GM12873 (cell line): ENCODE results near the gene BCAS1.

Experiments used
- TF ChIP-seq, protein P1 (sequence below): IDR thresholded peaks from 2 replicates; pipeline ENCODE4 v1.5.1; 2012; ENCODE audit warnings: low read depth, mild to moderate bottlenecking, moderate library complexity, low read length, control low read depth; ENCODE audit not compliant: insufficient read depth; ENCODE audit errors: missing control alignments

The BCAS1 gene

DNA sequence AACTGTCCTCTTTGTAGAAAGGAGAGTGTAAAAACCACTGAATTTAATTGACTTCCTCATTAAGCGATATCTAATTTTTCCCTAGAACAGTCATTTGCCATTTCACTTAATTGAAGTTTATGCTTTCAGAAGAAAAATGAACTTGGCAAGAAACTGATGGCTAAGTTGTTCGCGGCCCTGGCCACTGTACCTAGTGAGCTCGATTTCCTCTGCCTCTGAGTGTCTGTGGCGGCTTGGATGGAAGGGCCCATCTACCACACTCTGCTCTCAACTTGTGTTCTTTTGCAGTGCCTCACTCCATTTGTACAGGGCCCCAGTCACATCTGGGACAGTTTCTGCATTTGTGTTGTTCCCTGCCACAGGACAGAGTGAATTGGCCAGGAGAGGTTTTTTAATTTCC is 102.9 kb downstream of the BCAS1 start:
- TF ChIP-seq, protein P1, sequence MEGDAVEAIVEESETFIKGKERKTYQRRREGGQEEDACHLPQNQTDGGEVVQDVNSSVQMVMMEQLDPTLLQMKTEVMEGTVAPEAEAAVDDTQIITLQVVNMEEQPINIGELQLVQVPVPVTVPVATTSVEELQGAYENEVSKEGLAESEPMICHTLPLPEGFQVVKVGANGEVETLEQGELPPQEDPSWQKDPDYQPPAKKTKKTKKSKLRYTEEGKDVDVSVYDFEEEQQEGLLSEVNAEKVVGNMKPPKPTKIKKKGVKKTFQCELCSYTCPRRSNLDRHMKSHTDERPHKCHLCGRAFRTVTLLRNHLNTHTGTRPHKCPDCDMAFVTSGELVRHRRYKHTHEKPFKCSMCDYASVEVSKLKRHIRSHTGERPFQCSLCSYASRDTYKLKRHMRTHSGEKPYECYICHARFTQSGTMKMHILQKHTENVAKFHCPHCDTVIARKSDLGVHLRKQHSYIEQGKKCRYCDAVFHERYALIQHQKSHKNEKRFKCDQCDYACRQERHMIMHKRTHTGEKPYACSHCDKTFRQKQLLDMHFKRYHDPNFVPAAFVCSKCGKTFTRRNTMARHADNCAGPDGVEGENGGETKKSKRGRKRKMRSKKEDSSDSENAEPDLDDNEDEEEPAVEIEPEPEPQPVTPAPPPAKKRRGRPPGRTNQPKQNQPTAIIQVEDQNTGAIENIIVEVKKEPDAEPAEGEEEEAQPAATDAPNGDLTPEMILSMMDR: no peak

DNA sequence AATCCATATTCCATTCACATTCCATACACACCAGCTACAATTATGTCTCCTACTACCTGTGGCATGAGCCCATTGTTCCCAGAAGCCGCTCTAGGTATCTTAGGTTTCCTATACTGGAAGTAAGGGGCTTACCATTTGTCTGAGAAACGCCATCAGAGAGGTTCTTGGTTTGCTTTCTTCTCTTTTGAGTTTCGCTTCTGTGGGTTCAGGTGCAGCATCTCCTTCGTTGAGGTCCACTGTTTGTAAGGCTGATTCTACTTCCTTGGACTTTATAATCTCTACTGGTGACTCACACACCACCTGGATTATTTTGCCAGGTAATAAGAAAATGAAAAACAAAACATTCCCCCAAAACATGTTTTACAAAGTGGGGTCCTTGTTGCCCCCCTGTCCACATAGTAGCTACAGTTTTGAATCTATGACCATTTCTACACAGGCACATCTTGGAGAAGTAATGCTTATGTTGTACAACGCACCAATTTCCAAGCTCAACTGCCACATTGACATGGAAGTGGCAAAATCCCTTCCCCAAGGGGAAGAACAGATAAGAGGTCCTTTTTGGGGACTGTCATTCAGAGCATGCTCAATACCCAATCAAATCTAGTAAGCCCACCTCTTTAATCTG is 103.5 kb downstream of the BCAS1 start:
- TF ChIP-seq, protein P1: no peak

DNA sequence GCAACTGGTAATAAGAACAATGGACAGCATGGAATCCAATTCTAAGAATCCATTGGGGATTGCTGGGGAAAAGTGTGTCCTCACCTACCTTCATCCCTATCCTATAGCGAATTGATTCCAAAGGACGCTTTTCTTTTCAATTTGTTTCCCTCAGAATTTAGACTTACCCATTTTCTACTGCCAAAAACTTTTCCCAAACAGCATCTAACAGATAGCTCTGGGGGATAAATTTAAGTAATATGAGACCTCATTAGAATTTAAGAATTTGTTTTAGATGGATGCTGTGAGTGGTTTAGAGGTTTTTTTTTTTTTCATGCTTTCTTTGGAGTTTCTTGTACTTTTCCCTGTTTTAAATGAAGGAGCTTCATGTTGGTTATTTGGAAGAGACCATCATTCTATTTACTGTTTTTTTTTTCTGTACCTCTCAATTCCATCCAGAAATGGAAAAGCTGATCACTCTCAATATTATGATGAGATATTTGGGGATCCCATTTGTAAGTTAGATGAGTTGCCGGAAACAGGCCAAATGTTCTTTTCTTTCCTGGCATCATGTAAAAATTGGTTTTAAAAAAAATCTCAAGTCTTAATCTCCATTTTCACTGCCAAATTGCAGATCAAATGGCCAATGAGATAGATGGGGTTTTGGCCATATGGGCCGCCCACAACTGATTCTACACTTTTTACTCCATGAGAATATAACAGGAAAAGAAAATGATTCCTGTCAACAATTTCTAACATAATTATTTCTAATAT is 105.7 kb downstream of the BCAS1 start:
- TF ChIP-seq, protein P1: no peak

DNA sequence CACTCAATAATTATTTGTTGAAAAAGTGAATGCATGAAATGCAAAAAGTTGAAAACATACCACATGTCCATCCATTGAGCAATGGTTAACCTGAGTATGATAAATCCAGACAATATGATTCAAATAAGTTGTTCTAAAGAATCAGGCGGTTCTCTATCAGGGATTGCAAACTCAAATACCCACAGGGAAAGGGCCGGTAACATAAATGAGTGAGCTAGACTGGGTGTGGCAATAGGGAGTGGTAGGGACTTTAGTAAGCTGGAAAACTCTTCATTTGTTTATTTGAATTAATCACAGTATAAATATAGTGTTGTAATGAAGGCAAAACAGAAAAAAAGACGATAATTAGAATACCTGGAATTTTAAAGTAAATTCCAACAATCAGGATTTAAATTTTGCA is 106.3 kb downstream of the BCAS1 start:
- TF ChIP-seq, protein P1: no peak

DNA sequence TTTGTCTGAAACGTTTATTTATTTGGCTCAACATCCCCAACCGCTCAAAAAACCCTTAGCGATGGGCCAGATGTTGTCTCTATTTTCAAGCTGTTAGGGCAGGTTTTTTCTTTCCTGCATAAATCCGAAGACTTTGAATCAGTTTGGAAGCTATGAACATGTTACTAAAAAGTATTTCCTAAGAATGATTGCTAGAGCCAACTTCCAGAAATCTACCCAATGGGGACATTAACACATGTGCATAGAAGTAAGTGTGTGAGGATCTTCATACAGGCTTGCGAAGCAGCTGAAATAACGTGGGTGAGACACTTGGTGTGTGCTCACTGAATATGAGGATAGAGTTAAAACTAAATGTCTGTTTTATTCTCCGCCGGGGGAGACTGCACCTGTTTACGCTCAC is 106.8 kb downstream of the BCAS1 start:
- TF ChIP-seq, protein P1: no peak

DNA sequence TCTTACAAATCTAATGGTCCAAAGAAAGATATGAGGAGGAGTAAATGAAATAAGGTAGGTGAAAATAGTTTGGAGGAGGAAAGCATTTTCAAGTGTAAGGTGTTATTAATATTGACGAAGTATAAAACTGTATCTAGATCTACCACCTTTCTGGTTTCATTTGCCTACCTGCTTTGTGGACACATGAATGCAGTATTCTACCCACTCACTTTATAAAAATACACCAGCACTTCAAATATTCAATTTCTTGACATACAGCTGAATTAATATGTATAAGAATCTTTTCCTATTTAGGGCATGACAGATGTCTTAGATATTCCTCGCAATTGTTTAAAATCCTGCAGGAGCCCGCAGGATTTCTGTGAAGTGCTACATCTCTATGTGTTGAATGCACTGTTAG is 108.0 kb downstream of the BCAS1 start:
- TF ChIP-seq, protein P1: no peak

DNA sequence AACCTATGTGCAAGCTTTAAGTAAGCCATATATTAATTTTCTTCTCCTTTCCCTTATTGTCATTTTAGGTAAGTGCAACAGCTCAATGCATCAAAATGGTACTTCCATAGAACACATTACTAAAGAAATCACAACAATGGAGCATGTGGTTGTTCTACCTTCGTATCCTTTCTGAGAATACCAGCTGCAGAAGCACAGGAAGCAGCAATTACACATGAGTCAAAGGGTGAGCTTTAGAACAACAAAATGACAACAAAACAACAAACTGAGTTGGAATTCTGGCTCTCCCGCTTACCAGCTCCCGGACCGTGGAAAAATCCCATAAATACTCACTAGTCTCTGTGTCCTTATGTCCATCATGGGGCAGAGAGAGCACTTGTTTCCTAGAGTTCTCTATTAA is 108.9 kb downstream of the BCAS1 start:
- TF ChIP-seq, protein P1: no peak
